Endothelial cell of umbilical vein (primary cell): Measurements from ENCODE around the gene VPS9D1. TPM values are rescaled to one million over a fixed set of nuclear protein-coding genes. Genes with fewer than 3 reads are reported as not detected.

Source experiments
- BruUV-seq: library from RNA; stranded (reverse); fragments of 400-500 nt; replicated peaks from 2 replicates; lab custom pipeline; 2021; lab: Mats Ljungman, UMichigan
- CTCF ChIA-PET: fragments of 300-600, 350-600 bp; sonication (Branson Sonifier 250); formaldehyde crosslinking; loops from one replicate; lab custom pipeline; 2021; ENCODE audit warnings: antibody characterized with exemption, inconsistent platforms; lab: Charles Lee
- POLR2A ChIA-PET: fragments of 300-600, 350-600 bp; sonication (Branson Sonifier 250); formaldehyde crosslinking; loops from one replicate; lab custom pipeline; 2021; ENCODE audit warnings: antibody characterized with exemption, inconsistent platforms; lab: Charles Lee
- DNase-seq: peaks from one replicate; pipeline ENCODE4 v3.0.0-alpha.2; 2011; ENCODE audit warnings: low read depth, low spot score
- FAIRE-seq: peaks from 2 replicates; lab custom pipeline; 2011; peaks lifted over from hg19 to GRCh38; lab: Jason Lieb, UNC
- H2AFZ ChIP-seq: 2 replicates; pipeline ENCODE4 v1.6.0; 2012; ENCODE audit warnings: low read depth, low read length, control low read depth, inconsistent platforms
- H3K27ac ChIP-seq: 2 replicates; pipeline ENCODE4 v1.5.1; 2011; ENCODE audit warnings: low read depth, mild to moderate bottlenecking, control low read depth, low read length, moderate library complexity; ENCODE audit not compliant: insufficient read depth
- H3K27me3 ChIP-seq, 2 experiments: 2 replicates each; pipeline versions ENCODE4 v1.6.0 to v1.6.1; 2011; ENCODE audit warnings: low read length in 2 of 2, mixed read lengths in 1 of 2; ENCODE audit not compliant: control insufficient read depth in 2 of 2, insufficient read depth in 2 of 2
- H3K36me3 ChIP-seq, 2 experiments: 2 replicates in 1 of 2; 3 replicates in 1 of 2; pipeline ENCODE4 v1.5.1; 2011; ENCODE audit warnings: low read length in 2 of 2, mild to moderate bottlenecking in 1 of 2, moderate library complexity in 1 of 2; ENCODE audit not compliant: control insufficient read depth in 2 of 2, insufficient read depth in 2 of 2; ENCODE audit errors: extremely low read depth in 1 of 2
- H3K4me1 ChIP-seq: 3 replicates; pipeline ENCODE4 v1.5.1; 2011; ENCODE audit warnings: mild to moderate bottlenecking, low read length; ENCODE audit not compliant: control insufficient read depth, insufficient read depth; ENCODE audit errors: extremely low read depth
- H3K4me2 ChIP-seq: 2 replicates; pipeline ENCODE4 v1.6.1; 2011; ENCODE audit warnings: low read length, control low read depth, mixed read lengths; ENCODE audit not compliant: insufficient read depth
- H3K4me3 ChIP-seq, 3 experiments: fragments of 200-600 bp in 1 of 3; sonication (generic), shearing (Covaris generic) in 1 of 3; replicated peaks in 1 of 3; 2 replicates each; pipeline ENCODE4 v1.5.1; 2011 to 2016; ENCODE audit warnings: control low read depth in 3 of 3, low read length in 3 of 3, mild to moderate bottlenecking in 2 of 3, inconsistent platforms in 1 of 3, low read depth in 1 of 3, moderate library complexity in 1 of 3; ENCODE audit not compliant: insufficient read depth in 1 of 3
- H3K79me2 ChIP-seq: 2 replicates; pipeline ENCODE4 v1.6.0; 2012; ENCODE audit warnings: low read length, inconsistent platforms; ENCODE audit not compliant: control insufficient read depth, insufficient read depth
- H3K9ac ChIP-seq: replicated peaks from 2 replicates; pipeline ENCODE3; 2011; ENCODE audit warnings: low read length, control low read depth; ENCODE audit not compliant: insufficient read depth; ENCODE audit errors: extremely low read depth
- H3K9me1 ChIP-seq: replicated peaks from 3 replicates; pipeline ENCODE4 v1.6.0; 2011; ENCODE audit warnings: mild to moderate bottlenecking, low read length; ENCODE audit not compliant: control insufficient read depth, insufficient read depth; ENCODE audit errors: extremely low read depth
- H3K9me3 ChIP-seq: replicated peaks from 2 replicates; pipeline ENCODE4 v1.5.1; 2012; ENCODE audit warnings: low read length, inconsistent platforms; ENCODE audit not compliant: control insufficient read depth, insufficient read depth
- H4K20me1 ChIP-seq: replicated peaks from 2 replicates; pipeline ENCODE3; 2011; ENCODE audit warnings: mild to moderate bottlenecking, low read length; ENCODE audit not compliant: control insufficient read depth, insufficient read depth; ENCODE audit errors: extremely low read depth
- CTCF ChIP-seq, 2 donors: IDR thresholded peaks; 1 replicate in 1 of 2; 2 replicates in 1 of 2; pipeline ENCODE4 v1.5.1; 2011; ENCODE audit warnings: low read length in 2 of 2, mild to moderate bottlenecking in 2 of 2, moderate library complexity in 2 of 2, control low read depth in 1 of 2, inconsistent platforms in 1 of 2, low read depth in 1 of 2; ENCODE audit not compliant: insufficient read depth in 1 of 2; ENCODE audit errors: extremely low read depth in 1 of 2
- EZH2 ChIP-seq: IDR thresholded peaks from 2 replicates; pipeline ENCODE4 v1.6.1; 2012; ENCODE audit warnings: borderline replicate concordance, low read depth, mild to moderate bottlenecking, moderate library complexity, low read length, inconsistent platforms; ENCODE audit not compliant: severe bottlenecking
- FOS ChIP-seq: IDR thresholded peaks from 2 replicates; pipeline ENCODE4 v1.6.1; 2011; ENCODE audit warnings: mild to moderate bottlenecking, low read length, moderate library complexity, borderline replicate concordance; ENCODE audit not compliant: insufficient read depth
- GATA2 ChIP-seq: IDR thresholded peaks from 2 replicates; pipeline ENCODE4 v1.7.0; 2011; ENCODE audit warnings: low read depth, mild to moderate bottlenecking, moderate library complexity, mixed read lengths, low read length; ENCODE audit not compliant: insufficient read length, insufficient read depth
- JUN ChIP-seq: IDR thresholded peaks from 2 replicates; pipeline ENCODE4 v1.6.1; 2011; ENCODE audit warnings: borderline replicate concordance, low read depth; ENCODE audit not compliant: insufficient read length, insufficient read depth
- MAX ChIP-seq: IDR thresholded peaks from 2 replicates; pipeline ENCODE4 v1.6.1; 2011; ENCODE audit not compliant: insufficient read depth, insufficient read length
- MYC ChIP-seq: IDR thresholded peaks from one replicate; pipeline ENCODE4 v1.6.1; 2011; ENCODE audit warnings: mild to moderate bottlenecking, low read depth, low read length
- POLR2A ChIP-seq: IDR thresholded peaks from 2 replicates; pipeline ENCODE4 v1.6.1; 2012; ENCODE audit warnings: low read depth, mild to moderate bottlenecking, control low read depth, low read length
- POLR2AphosphoS5 ChIP-seq: IDR thresholded peaks from 2 replicates; pipeline ENCODE4 v1.6.1; 2012; ENCODE audit warnings: low read depth, mild to moderate bottlenecking, control low read depth, low read length, moderate library complexity; ENCODE audit not compliant: insufficient read depth
- dilution Hi-C: fragments of 300-500 bp; cut with MboI; formaldehyde crosslinking; loops from one replicate; pipeline ENCODE4 v1.15.0; 2019; ENCODE audit warnings: low sequenced_read_pairs; ENCODE audit not compliant: extremely low pct_ligation_motif_present
- intact Hi-C: fragments of 100-400 bp; cut with micrococcal nuclease; formaldehyde crosslinking; loops from one replicate; pipeline ENCODE4 v1.10.0; 2022
- polyA plus RNA-seq, 4 experiments: library from polyadenylated mRNA; depleted of rRNA in 3 of 4; stranded (reverse) in 3 of 4; unstranded in 1 of 4; fragments of >200 nt; gene quantifications; 2 replicates each; pipeline versions ENCODE4 v1.2.1 to v1.2.3, GENCODE V29; 2011 to 2012; ENCODE audit warnings: missing spikeins in 1 of 4
- total RNA-seq: library from RNA; stranded (reverse); gene quantifications from 2 replicates; pipeline ENCODE4 v1.2.3, GENCODE V29; 2021

The VPS9D1 gene
- total and polyA plus RNA-seq, 2 donors (not counting 3 experiments of a cell fraction or from before 2014, with no cell fraction given), result 15.5 to 17.3 TPM

- intact Hi-C loops, result no loop called here
- Histone ChIP-seq H3K27ac (no peak overlapping the region), H3K4me3 (no peak overlapping the region), H3K9ac (no peak overlapping the region), H3K9me1 (no peaks in the 10 kb centered on the region), H3K4me2 (no peak overlapping the region), H3K27me3 (no peaks in the 10 kb centered on the region), H3K4me1 (no peaks in the 10 kb centered on the region), H3K79me2 (no peaks in the 10 kb centered on the region), H3K36me3 (peaks cover 24 to 60% of the 10 kb centered on the region in 2 experiments), H3K9me3 (no peaks in the 10 kb centered on the region), H4K20me1 (no peaks in the 10 kb centered on the region), H2AFZ (no peak overlapping the region)
- dilution Hi-C loops, result no loop called here
- TF ChIP-seq POLR2A (no peak), MYC (no peak), POLR2AphosphoS5 (no peak), FOS (no peak), MAX (no peak), EZH2 (no peak), CTCF (IDR thresholded peaks at IDR 0.05; ENCODE audit: extremely low read depth in 1 of 2, insufficient read depth in 1 of 2, low read depth in 1 of 2, low read length in 2 of 2) (no peak), JUN (no peak), GATA2 (no peak)
- ChIA-PET CTCF (interaction anchor here (1.1 kb wide), 1 partner anchor 32 kb away, joined by 7 read pairs; no protein-coding TSS in a partner anchor), POLR2A (no interaction called here)
- FAIRE-seq (no peak), DNase-seq (no peak)
- no TSS peak for BruUV-seq
These were observed 17.3 kb upstream of the VPS9D1 start for GRCh38 chr16:89738072-89738377.
